GM12878 (cell line): ENCODE data around the gene SPAST. TPM values are rescaled to one million over a fixed set of nuclear protein-coding genes. Genes with fewer than 3 reads are reported as not detected.

ENCODE experiments used
- BHLHE40 ChIP-seq, 2 experiments: fragments of 450-650 bp in 1 of 2; IDR thresholded peaks; 2 replicates each; pipeline ENCODE4 v1.6.1; 2011 to 2017; ENCODE audit warnings: low read depth in 2 of 2, borderline replicate concordance in 1 of 2, improper control_type of control experiment in 1 of 2, low read length in 1 of 2, mild to moderate bottlenecking in 1 of 2
- BRCA1 ChIP-seq: IDR thresholded peaks from 2 replicates; pipeline ENCODE4 v1.6.1; 2011; ENCODE audit warnings: low read depth, low read length, improper control_type of control experiment
- CBFB ChIP-seq: IDR thresholded peaks from 2 replicates; pipeline ENCODE4 v1.6.1; 2016; ENCODE audit warnings: antibody characterized with exemption, low read depth
- CREM ChIP-seq: IDR thresholded peaks from 2 replicates; pipeline ENCODE4 v1.6.1; 2014; ENCODE audit warnings: antibody characterized with exemption, low read depth
- DPF2 ChIP-seq: fragments of 450-650 bp; IDR thresholded peaks from 2 replicates; pipeline ENCODE4 v1.6.1; 2017; ENCODE audit warnings: mild to moderate bottlenecking
- EZH2 ChIP-seq: IDR thresholded peaks from 2 replicates; pipeline ENCODE4 v1.6.1; 2012; ENCODE audit warnings: low read depth, mild to moderate bottlenecking, control low read depth, inconsistent platforms, low read length, borderline replicate concordance; ENCODE audit not compliant: control insufficient read depth
- GABPA ChIP-seq: IDR thresholded peaks from 2 replicates; pipeline ENCODE4 v1.6.1; 2014; ENCODE audit warnings: antibody characterized with exemption, low read depth, mild to moderate bottlenecking, inconsistent platforms
- GATAD2B ChIP-seq: fragments of 450-650 bp; conservative IDR thresholded peaks from 2 replicates; pipeline ENCODE4 v1.6.1; 2017; ENCODE audit warnings: low read depth, mild to moderate bottlenecking, moderate library complexity
- HCFC1 ChIP-seq: fragments of 150-350 bp; IDR thresholded peaks from 2 replicates; pipeline ENCODE4 v1.6.1; 2014; ENCODE audit warnings: low read length
- HSF1 ChIP-seq: fragments of 150-350 bp; IDR thresholded peaks from 2 replicates; pipeline ENCODE4 v1.6.1; 2014; ENCODE audit warnings: mild to moderate bottlenecking, low read depth, low read length
- IRF3 ChIP-seq: fragments of 450-650 bp; IDR thresholded peaks from 2 replicates; pipeline ENCODE4 v1.6.1; 2014; ENCODE audit warnings: mild to moderate bottlenecking
- NR2C1 ChIP-seq: fragments of 450-650 bp; IDR thresholded peaks from 2 replicates; pipeline ENCODE4 v1.6.1; 2017; ENCODE audit warnings: antibody characterized with exemption, mild to moderate bottlenecking, moderate library complexity
- NR2F1 ChIP-seq: fragments of 450-650 bp; conservative IDR thresholded peaks from 2 replicates; pipeline ENCODE4 v1.6.1; 2017; ENCODE audit warnings: mild to moderate bottlenecking
- NRF1 ChIP-seq: conservative IDR thresholded peaks from 2 replicates; pipeline ENCODE4 v1.6.1; 2011; ENCODE audit warnings: mild to moderate bottlenecking, low read depth, low read length, improper control_type of control experiment
- PML ChIP-seq: IDR thresholded peaks from 2 replicates; pipeline ENCODE4 v1.6.1; 2012; ENCODE audit warnings: low read length, inconsistent platforms
- RBBP5 ChIP-seq: fragments of 200-600 bp; sonication (generic); conservative IDR thresholded peaks from 2 replicates; pipeline ENCODE4 v1.6.1; 2016
- SIX5 ChIP-seq: IDR thresholded peaks from 2 replicates; pipeline ENCODE4 v1.6.1; 2011; ENCODE audit warnings: mild to moderate bottlenecking, low read depth, low read length, moderate library complexity; ENCODE audit not compliant: severe bottlenecking
- SKIL ChIP-seq: fragments of 450-650 bp; IDR thresholded peaks from 2 replicates; pipeline ENCODE4 v1.6.1; 2017; ENCODE audit warnings: mild to moderate bottlenecking, low read depth, inconsistent platforms; ENCODE audit not compliant: poor library complexity, severe bottlenecking
- SMAD1 ChIP-seq: fragments of 450-650 bp; IDR thresholded peaks from 2 replicates; pipeline ENCODE4 v1.6.1; 2018; ENCODE audit warnings: mild to moderate bottlenecking, low read depth; ENCODE audit not compliant: partially characterized antibody
- SRF ChIP-seq, 2 experiments: IDR thresholded peaks; 2 replicates each; pipeline ENCODE4 v1.6.1; 2011; ENCODE audit warnings: low read depth in 2 of 2, low read length in 2 of 2, mild to moderate bottlenecking in 1 of 2, moderate library complexity in 1 of 2
- SUPT20H ChIP-seq: IDR thresholded peaks from 2 replicates; pipeline ENCODE4 v1.6.1; 2011; ENCODE audit warnings: low read depth, mild to moderate bottlenecking, low read length, moderate library complexity, borderline replicate concordance; ENCODE audit not compliant: control insufficient read depth
- polyA plus RNA-seq, 11 experiments: library from polyadenylated mRNA; depleted of rRNA in 4 of 11; unstranded in 6 of 11; stranded (reverse) in 5 of 11; fragments of >200 nt; fragmentation: Nextera tagmentation in 4 of 11; fragmentation: Illumina TruSeq in 1 of 11; extraction: Ambion mirVana in 4 of 11; extraction: Trizol in 1 of 11; gene quantifications; 1 replicate in 1 of 11; 2 replicates in 10 of 11; pipeline versions ENCODE4 v1.2.1 to v1.2.3, GENCODE V29; 2011 to 2016; ENCODE audit warnings: inconsistent platforms in 2 of 11, missing spikeins in 2 of 11, low read depth in 1 of 11
- total RNA-seq, 4 experiments: library from RNA; depleted of rRNA in 3 of 4; stranded (reverse); fragments of >200 nt in 3 of 4; fragmentation: Illumina TruSeq in 1 of 4; extraction: Trizol in 1 of 4; gene quantifications; 2 replicates each; pipeline versions ENCODE4 v1.2.1 to v1.2.3, GENCODE V29; 2013 to 2021

SPAST gene
- total and polyA plus RNA-seq, 10 of the 15 experiments (the other 5 are each of a cell fraction or from before 2014, with no cell fraction given) = 4.3 to 21.3 (median 10.0) TPM

GRCh38 chr2:32063310-32064020 lies at the start of gene SPAST (continued):
- TF ChIP-seq SIX5 = peak; percentile 76
- peak; percentile 85 for TF ChIP-seq HCFC1
- 0 out of 2 replicates have a peak, but pooled peaks have one; percentile 19 for TF ChIP-seq IRF3
- peak; percentile 87; the same call in 1 of the 2 replicates for TF ChIP-seq PML
- peak; percentile 21 for TF ChIP-seq SMAD1
- no peak for TF ChIP-seq RBBP5
- no peak for TF ChIP-seq BRCA1
- TF ChIP-seq EZH2 = no peak
- TF ChIP-seq HSF1 = no peak
- peak; percentile 53 to 87; a peak in 3 of 4 replicates for TF ChIP-seq BHLHE40 (IDR thresholded peaks at IDR 0.05; ENCODE audit: borderline replicate concordance in 1 of 2, low read depth in 2 of 2, low read length in 1 of 2)
- TF ChIP-seq GABPA = no peak
- no peak for TF ChIP-seq SUPT20H
- 0 out of 2 replicates have a peak, but pooled peaks have one; percentile 52 for TF ChIP-seq DPF2
- no peak for TF ChIP-seq NR2C1
- peak; percentile 91 for TF ChIP-seq CREM
- TF ChIP-seq NRF1 = peak; percentile 87
- TF ChIP-seq CBFB = no peak; the same call in 1 of the 2 replicates
- TF ChIP-seq SKIL = peak; percentile 9
- TF ChIP-seq GATAD2B = no peak; the same call in 1 of the 2 replicates
- peak in 1 of 2 experiments; percentile 90; a peak in 2 of 4 replicates for TF ChIP-seq SRF (IDR thresholded peaks at IDR 0.05; ENCODE audit: low read depth in 2 of 2, low read length in 2 of 2)
- 0 out of 2 replicates have a peak, but pooled peaks have one; percentile 17 for TF ChIP-seq NR2F1
